ENCODE results near the gene FBXL7.

Gene FBXL7

GRCh38 chr5:15499528-15500324, at the start of gene FBXL7:
Gene FBXL7 (plus strand): TSS chr5:15500180.
- peak; percentile 7 for DNase-seq

- no peak for DNase-seq
These were observed 49.5 kb upstream of the FBXL7 start for GRCh38 chr5:15450473-15450872.

GRCh38 chr5:15450949-15451348, 49.0 kb upstream of the FBXL7 start:
- no peak for DNase-seq

GRCh38 chr5:15452030-15452429, 48.0 kb upstream of the FBXL7 start:
- no peak for DNase-seq

GRCh38 chr5:15452781-15453180, 47.2 kb upstream of the FBXL7 start:
- DNase-seq, result no peak

GRCh38 chr5:15459200-15459599, 40.8 kb upstream of the FBXL7 start:
- no peak for DNase-seq

GRCh38 chr5:15463231-15463980, 36.6 kb upstream of the FBXL7 start:
- DNase-seq, result no peak

GRCh38 chr5:15472116-15472515, 27.9 kb upstream of the FBXL7 start:
- no peak for DNase-seq

- no peak for DNase-seq
These were observed 25.7 kb upstream of the FBXL7 start for GRCh38 chr5:15474143-15474719.

GRCh38 chr5:15475367-15475766, 24.6 kb upstream of the FBXL7 start:
- DNase-seq, result no peak

GRCh38 chr5:15476977-15477376, 23.0 kb upstream of the FBXL7 start:
- no peak for DNase-seq

GRCh38 chr5:15480436-15480835, 19.5 kb upstream of the FBXL7 start:
- no peak for DNase-seq

GRCh38 chr5:15483351-15484097, 16.5 kb upstream of the FBXL7 start:
- DNase-seq, result no peak

- DNase-seq, result no peak
These were observed 12.8 kb upstream of the FBXL7 start for GRCh38 chr5:15487228-15487627.

- no peak for DNase-seq
These were observed 10.3 kb upstream of the FBXL7 start for GRCh38 chr5:15489571-15490235.

GRCh38 chr5:15492545-15492944, 7.4 kb upstream of the FBXL7 start:
- DNase-seq, result no peak

GRCh38 chr5:15493501-15493900, 6.5 kb upstream of the FBXL7 start:
- no peak for DNase-seq

GRCh38 chr5:15495026-15495425, 5.0 kb upstream of the FBXL7 start:
- no peak for DNase-seq

GRCh38 chr5:15496886-15497285, 3.1 kb upstream of the FBXL7 start:
- no peak for DNase-seq

- DNase-seq, result no peak
These were observed 483 bp downstream of the FBXL7 start for GRCh38 chr5:15500325-15501001.

- no peak for DNase-seq
These were observed 1.3 kb downstream of the FBXL7 start for GRCh38 chr5:15501091-15501791.

All from NCI-H1092 (cell line).